Measurements from ENCODE around the gene TRIM38. TPM values are rescaled to one million over a fixed set of nuclear protein-coding genes. Genes with fewer than 3 reads are reported as not detected.

TRIM38 gene
- total RNA-seq, 1 donor from 2014 or later: 8.0 TPM

DNA sequence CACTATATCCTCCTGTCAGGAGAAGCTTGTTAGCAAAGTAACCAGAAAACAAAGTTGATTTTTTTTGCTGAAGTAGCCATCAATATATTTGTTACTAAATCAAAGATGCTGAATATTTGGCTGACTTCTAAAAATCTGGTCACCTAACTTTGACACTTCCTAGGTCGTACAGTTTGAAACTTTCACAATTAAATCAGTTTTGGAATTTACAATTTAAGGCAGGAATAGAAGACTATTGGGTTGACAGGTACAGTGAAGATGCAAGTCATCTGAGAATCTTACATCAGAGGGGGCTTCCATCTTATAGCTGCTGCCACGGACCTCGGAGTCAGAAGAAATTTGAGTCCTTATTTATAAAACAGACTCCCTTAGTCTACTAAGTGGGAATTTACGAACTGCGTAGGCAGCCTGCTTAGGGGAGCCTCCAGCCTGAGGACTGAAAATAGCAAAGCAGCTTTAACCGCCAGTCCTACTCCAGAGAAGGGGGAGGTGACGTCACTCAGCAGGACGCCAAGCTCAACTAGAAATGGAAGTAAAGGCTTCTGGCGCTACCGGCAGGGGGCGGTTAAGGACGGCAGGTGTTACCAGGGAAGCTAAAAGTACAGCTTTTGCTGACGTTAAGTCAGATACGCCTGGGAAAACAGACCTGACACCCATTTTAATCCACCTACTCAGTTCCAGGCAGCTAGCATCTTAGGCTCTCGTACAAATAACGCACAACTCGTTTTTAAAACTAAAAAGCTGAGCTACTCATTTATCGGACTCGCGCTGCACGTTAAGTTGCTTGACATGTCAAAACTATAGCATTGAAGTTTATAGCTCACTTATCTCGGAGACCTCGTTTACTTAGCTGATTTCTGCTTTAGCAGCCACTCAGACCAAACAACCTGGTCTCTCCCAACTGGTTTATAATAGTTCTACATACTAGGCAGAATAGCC, 63.6 kb downstream of the TRIM38 start:
- peak; percentile 86 for DNase-seq (ENCODE audit: low read depth, low spot score)

DNA sequence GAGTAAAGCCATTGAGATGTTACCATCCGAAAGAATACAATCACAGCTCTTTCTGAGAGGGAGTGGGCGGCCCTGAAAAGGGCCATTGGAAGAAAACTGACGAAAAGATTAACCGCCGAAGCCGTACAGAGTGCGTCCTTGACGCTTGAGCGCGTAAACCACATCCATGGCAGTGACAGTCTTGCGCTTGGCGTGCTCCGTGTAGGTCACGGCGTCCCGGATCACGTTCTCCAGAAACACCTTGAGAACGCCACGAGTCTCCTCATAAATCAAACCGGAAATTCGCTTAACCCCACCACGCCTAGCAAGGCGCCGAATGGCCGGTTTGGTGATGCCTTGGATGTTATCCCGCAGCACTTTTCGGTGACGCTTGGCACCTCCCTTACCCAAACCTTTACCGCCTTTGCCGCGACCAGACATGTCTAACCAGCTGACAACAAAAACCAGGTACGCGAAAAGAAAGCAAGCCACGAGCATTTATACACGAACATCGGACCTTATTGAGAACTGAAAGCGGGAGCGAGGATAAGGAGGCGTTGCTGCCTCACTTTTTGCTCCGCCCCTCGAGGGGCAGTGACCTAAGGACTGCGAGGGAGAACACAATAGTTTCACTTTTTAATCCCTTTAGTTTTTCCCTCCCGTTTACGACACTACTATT, 64.4 kb downstream of the TRIM38 start:
- DNase-seq (ENCODE audit: low read depth, low spot score): no peak

DNA sequence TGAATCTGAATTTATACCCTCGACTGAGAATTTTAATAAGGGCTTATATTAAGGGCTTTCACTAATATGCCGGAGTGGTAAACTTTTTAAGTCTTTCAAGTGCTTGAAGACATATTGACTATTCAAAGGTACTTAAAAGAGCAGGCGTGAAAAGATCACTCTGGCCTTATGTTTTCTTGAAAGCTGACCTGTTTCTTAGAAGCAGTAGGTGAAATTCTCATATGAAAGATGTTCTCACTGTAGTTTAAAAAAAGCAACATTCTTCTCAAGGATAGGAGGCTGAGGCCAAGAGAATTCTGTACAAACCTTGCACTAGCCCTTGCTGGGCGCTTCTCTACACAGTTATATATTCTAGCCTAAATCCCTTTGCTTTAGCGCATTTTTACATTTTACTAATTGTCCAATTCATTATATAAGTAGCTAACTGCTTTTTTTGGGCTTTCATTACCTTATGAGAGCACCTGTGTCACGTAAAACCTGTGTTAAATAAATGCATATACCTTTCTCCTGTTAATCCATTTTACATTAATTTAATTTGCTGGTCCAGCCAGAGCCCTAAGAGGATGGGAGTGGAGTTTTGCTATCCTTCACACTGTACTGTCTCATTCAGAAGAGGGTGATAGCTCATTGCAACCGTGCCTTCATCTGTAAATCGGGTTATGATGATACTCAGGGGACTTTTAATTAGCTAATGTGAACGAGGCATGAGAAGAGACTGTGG, 65.0 kb downstream of the TRIM38 start:
- no peak for DNase-seq (ENCODE audit: low read depth, low spot score)

DNA sequence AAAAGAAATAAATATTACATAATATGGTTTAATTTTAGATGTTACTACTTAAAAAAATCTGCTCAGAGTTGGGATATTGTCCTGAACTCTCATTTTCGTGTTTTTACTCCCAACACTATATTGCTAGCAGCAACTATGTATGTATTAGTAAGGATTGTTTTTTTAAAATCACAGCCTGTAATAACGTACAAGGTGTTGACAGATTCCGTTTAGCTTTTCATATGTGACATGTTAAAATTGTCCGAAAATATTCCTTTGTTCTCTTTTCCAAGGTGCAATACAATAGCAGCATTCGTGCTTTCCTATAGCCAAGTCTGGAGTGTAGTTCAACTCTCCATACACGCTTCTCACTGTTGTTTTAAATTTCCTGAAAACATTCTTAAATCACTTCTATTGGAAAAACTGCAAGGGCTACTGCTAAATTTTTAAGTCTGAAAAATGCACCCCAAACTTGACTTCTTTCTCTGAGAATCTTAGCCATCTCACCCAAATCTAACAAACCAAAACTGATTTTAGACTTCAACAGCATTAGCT, 65.7 kb downstream of the TRIM38 start:
- DNase-seq (ENCODE audit: low read depth, low spot score): no peak

DNA sequence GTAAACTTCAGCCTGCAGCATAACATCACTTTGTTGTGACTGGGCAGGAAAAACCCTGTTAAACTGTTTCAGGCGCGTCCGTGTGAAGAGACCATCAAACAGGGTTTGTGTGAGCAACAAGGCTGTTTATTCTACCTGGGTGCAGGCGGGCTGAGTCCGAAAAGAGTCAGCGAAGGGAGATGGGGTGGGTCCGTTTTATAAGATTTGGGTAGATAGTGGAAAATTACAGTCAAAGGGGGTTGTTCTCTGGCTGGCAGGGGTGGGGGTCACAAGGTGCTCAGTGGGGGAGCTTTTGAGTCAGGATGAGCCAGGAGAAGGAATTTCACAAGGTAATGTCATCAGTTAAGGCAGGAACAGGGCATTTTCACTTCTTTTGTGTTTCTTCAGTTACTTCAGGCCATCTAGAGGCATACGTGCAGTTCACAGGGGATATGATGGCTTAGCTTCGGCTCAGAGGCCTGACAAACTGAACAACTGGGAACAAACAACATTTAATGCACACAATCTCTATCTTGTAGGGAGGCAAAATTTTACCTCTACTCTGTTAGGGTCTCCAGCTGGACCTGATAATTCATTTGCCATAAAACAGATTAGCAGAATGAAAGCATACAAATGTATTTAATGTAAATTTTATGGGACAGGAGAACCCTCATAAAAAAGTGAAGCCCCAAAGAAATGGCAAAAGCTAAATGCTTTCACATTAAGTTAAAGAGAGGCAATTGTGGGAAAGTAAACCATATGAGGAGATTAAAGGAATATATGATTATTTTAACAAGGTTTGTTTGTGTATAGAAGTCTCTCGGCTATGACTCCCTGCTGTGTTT, 66.4 kb downstream of the TRIM38 start:
- DNase-seq (ENCODE audit: low read depth, low spot score): no peak

DNA sequence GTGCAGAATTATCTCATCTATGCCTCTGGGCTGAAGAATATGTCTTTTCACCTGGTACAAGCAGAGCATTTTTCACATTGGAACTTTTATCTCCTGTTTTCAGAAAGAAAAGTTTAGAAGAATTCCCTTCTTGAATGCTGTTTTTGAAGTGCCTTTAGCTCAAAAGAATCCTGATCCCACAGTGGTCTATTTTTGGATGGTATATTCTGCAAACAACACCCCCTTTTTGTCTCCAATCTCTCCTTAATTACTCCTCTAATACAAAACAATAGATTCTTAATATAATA, 66.9 kb downstream of the TRIM38 start:
- no peak for DNase-seq (ENCODE audit: low read depth, low spot score)

DNA sequence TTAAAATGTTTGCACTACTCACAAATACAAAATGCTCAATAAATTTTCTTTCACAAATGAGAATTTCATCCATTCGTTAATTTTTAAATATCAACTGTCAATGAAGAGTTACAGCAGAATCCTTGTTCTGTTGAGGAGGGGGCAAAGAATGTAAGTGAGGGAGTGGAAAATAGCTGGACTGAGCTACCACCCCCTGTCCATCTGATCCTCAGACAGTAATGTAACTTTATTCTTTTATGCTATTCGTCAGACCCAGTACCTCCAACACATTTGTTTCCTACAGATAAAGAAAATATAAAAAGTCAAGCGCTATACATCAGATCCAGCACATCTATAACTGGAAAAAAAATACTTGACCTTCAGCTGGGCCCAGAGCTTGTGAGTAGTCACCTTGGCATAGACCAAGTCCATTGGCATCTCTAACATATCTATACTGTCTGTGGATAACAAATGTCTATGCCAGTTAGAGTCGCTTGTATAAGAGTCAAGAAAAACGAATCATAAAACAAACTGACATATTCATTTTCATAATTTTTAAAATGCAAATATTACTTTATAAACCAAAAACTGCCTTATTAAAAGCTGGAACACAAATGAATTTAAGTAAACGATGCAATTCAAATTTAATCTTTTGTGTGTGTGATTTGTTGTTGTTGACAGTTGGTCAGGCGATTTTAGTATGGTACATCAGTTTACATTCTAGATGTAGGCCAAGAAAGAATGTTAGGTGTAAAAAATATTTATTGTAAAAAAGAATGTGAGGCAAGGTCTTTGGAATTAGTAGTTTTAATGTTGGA, 67.5 kb downstream of the TRIM38 start:
- DNase-seq (ENCODE audit: low read depth, low spot score): no peak

DNA sequence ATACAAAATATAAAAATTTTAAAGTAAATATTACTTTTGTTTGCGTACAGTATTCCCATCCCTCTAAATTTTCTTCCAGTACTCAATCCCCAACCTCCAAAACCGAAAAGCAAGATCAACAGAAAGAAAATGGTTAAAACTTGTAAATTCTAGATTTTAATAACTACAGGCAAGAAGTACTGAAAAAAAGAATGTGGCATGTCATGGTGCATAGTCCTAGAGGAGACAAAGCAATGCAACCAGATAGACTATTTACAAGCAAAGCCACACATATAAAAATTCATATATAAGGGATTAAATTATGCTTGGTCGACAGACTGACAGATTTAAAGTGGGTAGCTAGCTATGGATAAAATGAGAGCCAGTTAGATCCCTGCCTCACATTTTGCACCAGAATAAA, 68.1 kb downstream of the TRIM38 start:
- DNase-seq (ENCODE audit: low read depth, low spot score): no peak

DNA sequence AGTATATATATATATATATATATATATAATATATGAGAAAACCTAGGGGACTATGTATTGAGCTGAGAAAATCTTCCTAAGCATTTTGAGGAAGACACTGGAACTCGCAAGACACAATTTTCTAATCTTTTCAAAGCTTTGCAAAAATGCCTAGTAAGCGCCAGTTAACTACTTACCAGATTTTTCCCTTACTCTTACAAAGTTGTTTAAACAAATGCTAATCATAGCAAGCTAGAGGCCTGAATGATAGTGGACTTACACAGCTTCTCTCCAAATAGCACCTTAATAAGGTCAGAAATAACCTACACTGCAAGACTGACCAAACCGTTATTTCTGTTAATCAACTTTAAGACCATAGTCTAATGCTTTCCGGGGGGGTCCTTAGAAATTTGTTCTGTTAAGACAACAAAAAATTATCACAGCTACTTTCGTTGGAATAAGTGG, 68.6 kb downstream of the TRIM38 start:
- no peak for DNase-seq (ENCODE audit: low read depth, low spot score)

DNA sequence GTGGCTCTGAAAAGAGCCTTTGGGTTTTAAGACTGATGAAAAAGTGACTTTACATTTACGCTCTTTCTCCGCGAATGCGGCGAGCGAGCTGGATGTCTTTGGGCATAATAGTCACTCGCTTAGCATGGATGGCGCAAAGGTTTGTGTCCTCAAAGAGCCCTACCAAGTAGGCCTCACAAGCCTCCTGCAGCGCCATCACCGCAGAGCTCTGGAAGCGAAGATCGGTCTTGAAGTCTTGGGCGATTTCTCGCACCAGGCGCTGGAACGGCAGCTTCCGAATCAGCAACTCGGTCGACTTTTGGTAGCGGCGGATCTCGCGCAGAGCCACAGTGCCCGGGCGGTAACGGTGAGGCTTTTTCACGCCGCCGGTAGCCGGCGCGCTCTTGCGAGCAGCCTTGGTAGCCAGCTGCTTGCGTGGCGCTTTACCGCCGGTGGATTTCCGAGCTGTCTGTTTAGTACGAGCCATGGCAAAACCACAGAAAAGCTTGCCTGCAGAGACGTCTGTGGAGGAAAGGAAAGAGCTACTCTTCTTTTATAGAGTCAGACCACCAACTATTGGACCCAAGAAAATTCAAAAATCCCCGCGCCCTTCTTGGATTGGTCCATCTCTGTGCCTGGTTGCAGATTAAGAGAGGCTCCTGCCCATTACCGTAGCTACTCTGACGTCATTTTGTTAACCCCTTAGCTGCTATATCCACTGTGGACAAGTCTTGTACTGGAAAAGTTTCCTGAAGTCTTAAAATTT, 69.2 kb downstream of the TRIM38 start:
- no peak for DNase-seq (ENCODE audit: low read depth, low spot score)

DNA sequence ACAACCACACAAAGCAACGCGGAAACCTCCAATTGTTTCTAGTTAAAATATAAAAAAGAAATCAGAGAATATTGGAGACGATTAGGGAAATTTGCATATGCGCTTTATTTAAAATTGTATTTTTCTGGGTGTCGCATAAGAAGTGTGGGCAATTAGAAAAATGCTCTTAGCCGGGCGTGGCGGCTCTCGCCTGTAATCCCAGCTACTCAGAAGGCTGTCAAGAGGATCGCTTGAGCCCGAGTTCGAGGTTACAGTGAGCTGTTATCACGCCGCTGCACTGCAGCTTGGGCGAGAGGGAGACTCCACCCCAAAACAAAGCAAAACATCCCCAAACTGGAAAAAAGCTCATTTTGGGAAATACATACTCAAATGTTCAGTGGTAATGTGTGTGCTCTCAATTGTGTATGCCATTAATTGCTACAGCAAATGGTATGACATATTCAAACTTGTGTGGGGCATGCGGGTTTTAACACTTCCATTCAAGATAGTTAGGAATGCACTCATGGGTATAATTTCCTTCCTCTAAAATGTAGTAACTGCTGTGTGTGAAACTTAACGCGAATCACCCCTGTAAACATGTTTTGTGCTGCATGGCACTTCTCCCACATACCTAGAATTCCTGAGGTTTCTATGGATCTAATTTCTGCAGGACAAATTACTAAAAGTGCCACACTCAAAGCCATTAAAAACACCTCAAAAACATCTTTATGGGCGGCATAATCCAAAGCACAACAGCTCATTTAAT, 69.9 kb downstream of the TRIM38 start:
- DNase-seq (ENCODE audit: low read depth, low spot score): no peak

DNA sequence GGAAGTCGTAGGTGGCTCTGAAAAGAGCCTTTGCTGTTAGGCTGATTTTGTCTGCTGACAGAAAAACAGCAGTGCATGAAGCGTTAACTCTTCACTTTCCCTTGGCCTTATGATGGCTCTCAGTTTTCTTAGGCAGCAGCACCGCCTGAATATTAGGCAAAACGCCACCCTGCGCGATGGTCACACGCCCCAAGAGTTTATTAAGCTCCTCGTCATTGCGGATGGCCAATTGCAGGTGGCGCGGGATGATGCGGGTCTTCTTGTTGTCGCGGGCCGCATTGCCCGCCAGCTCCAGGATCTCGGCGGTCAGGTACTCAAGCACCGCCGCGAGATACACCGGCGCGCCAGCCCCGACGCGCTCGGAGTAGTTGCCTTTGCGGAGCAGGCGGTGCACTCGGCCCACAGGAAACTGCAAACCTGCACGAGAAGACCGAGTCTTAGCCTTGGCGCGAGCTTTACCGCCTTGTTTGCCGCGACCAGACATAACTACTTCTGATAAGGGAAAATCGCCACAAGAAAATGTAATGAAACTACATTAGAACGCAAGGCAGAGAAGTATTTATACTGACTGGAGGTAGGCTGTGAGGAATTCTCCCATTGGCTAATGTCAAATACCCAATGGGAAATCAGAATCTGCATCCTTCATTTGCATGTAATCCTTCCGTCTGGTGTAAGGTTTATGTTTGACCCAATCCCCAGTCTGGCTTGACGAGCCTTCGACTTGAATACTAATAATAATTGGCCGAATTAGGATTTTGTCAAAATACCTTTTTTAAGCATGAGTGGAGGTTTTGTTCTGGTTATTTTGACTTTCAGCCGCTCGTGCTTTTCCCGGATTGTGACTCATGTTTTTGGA, 70.7 kb downstream of the TRIM38 start:
- no peak for DNase-seq (ENCODE audit: low read depth, low spot score)

DNA sequence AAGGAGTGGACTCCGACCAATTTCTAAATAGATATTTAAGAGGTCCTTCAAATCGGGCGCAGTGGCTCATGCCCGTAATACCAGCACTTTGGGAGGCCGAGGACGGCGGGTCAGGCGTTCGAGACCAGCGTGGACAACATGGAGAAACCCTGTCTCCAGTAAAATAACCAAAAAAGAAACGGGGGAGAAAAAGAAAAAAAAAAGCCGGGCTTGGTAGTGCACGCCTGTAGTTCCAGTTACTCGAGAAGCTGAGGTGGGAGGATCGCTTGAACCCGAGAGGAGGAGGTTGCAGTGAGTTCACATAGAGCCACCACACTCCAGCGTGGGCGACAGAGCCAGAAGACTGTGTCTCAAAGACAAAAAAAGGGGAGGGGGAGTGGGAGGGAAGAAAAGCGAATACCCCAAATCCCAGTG, 71.3 kb downstream of the TRIM38 start:
- no peak for DNase-seq (ENCODE audit: low read depth, low spot score)

DNA sequence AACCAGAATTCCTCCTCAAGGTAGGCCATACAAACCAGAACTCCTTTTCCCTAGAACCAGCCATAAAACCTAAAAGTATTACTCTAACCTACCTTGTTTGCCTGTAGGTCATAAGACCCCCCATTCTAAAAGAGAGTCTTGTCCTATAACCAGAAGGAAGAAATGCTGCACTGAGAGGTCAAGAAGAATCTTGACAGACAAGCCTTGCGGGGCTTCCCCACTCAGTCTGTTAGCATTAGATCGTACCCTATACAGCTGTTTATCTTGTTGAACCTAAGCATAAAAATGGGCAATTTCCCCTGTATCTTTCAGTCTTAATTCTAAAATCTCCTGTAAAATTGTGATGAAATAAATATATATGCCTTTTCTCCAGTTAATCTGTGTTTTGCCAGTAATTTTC, 72.3 kb downstream of the TRIM38 start:
- DNase-seq (ENCODE audit: low read depth, low spot score): no peak
